HFFc6 (cell line): ENCODE results near the gene LTBP3. TPM values are rescaled to one million over a fixed set of nuclear protein-coding genes. Genes with fewer than 3 reads are reported as not detected.

Source experiments
- DNase-seq: peaks from one replicate; pipeline ENCODE4 v3.0.0-alpha.2; 2018
- H3K27ac Mint-ChIP-seq: 2 replicates; pipeline ENCODE4 v1.8.0; 2020; ENCODE audit warnings: mild to moderate bottlenecking, mixed read lengths
- H3K27me3 Mint-ChIP-seq: 2 replicates; pipeline ENCODE4 v1.8.0; 2021; ENCODE audit warnings: mild to moderate bottlenecking, moderate library complexity, mixed read lengths; ENCODE audit not compliant: insufficient read depth
- H3K36me3 Mint-ChIP-seq: 2 replicates; pipeline ENCODE4 v1.8.0; 2021; ENCODE audit warnings: low read depth, mixed read lengths
- H3K4me1 Mint-ChIP-seq: 2 replicates; pipeline ENCODE4 v1.8.0; 2020; ENCODE audit warnings: low read depth, mixed read lengths
- H3K4me3 Mint-ChIP-seq: 2 replicates; pipeline ENCODE4 v1.8.0; 2020; ENCODE audit warnings: mild to moderate bottlenecking, moderate library complexity, mixed read lengths
- H3K9me3 Mint-ChIP-seq: 2 replicates; pipeline ENCODE4 v1.8.0; 2020; ENCODE audit warnings: mild to moderate bottlenecking, mixed read lengths
- CTCF ChIP-seq: fragments of 200-600 bp; sonication (generic); IDR thresholded peaks from 2 replicates; pipeline ENCODE4 v1.5.0; 2021; ENCODE audit warnings: antibody characterized with exemption, mild to moderate bottlenecking
- total RNA-seq, 6 experiments: library from RNA; stranded (reverse); fragmentation: NEBNext Ultra II Directional; extraction: Animal tissue kit (Norgen Biotek cat#: 25700); gene quantifications; 2 replicates in 1 of 6; 3 replicates in 5 of 6; pipeline ENCODE4 v1.2.3, GENCODE V29; 2021

LTBP3 gene
- total RNA-seq, 6 experiments from 2014 or later = 64.0 to 78.1 (median 66.0) TPM

- H3K9me3 Mint-ChIP-seq = no peaks in the 10 kb centered on the region
- peaks cover 3% of the 10 kb centered on the region for H3K27me3 Mint-ChIP-seq
- H3K36me3 Mint-ChIP-seq = peaks cover 40% of the 10 kb centered on the region
- no peak; the same call in 1 of the 2 replicates for TF ChIP-seq CTCF
- peak overlapping the region; percentile 46 for H3K27ac Mint-ChIP-seq
- peaks cover 36% of the 10 kb centered on the region for H3K4me1 Mint-ChIP-seq
- H3K4me3 Mint-ChIP-seq = no peak overlapping the region
- DNase-seq = no peak
These were observed 5.7 kb downstream of the LTBP3 start for GRCh38 chr11:65552388-65552951.

DNA sequence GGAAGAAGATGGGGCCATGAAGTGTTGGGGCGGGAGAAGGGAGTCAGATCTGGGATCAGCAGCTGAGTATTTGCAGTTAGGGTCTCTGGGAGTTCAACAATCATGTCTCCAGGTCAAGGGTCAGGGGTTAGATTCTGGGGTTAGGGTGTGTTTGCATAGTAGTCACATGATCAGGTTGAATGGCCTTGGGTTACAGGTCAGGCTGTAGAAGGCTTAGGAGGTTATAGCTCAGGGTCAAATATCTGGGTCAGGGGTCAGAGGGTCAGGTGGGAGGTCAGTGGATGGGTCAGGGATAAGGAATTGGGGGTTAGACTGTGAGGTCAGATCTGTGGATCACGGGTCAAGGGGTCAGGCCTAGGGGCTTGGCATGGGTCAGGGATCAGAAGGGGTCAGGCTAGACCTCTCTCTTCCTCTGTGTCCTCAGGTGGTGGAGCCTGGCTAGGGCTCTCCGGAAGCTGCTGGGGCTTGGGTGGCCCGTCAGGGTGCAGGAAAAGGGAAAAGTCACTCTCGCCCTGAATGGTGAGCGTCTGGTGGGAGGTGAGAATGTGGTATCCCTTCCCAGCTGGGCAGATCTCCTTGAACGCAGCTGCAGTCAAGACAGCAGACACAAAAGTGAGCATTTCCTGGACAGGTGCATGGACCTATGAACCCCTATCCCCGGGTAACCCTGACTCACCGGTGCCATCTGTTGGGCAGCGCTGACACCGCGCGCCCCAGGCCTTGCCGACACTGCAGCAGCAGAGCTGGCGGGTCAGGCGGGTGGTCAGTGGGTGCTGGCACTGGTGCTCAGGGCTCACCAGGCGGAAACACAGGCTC, 6.4 kb downstream of the LTBP3 start:
- H3K4me1 Mint-ChIP-seq = peaks cover 29% of the 10 kb centered on the region
- H3K9me3 Mint-ChIP-seq = no peaks in the 10 kb centered on the region
- no peak overlapping the region; the same call in 1 of the 2 replicates for H3K27ac Mint-ChIP-seq
- H3K36me3 Mint-ChIP-seq = peaks cover 40% of the 10 kb centered on the region
- TF ChIP-seq CTCF = peak; percentile 68
- H3K4me3 Mint-ChIP-seq = no peak overlapping the region
- H3K27me3 Mint-ChIP-seq = peaks cover 3% of the 10 kb centered on the region
- no peak for DNase-seq

DNA sequence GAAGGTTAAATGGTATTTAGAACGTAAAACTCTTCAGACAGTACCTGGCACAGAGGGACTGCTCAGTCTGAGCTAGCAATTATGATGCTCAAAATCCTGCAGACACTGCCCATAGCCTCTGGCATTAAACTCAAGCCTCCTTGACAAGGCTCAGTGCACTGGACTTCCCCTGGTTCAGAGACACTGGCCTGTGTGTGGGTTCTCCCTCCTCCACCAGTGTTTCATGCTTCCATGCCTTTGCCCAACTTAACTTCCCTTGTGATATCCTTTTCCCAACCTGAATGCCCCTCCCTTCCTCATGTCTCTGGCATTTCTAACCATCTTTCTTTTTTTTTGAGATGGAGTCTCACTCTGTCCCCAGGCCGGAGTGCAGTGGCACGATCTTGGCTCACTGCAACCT, 9.1 kb downstream of the LTBP3 start:
- H3K9me3 Mint-ChIP-seq = no peaks in the 10 kb centered on the region
- H3K27ac Mint-ChIP-seq = no peak overlapping the region
- no peak for TF ChIP-seq CTCF
- peaks cover 36% of the 10 kb centered on the region for H3K36me3 Mint-ChIP-seq
- no peak overlapping the region for H3K4me3 Mint-ChIP-seq
- no peak for DNase-seq
- 0 out of 2 replicates have a peak, but pooled peaks cover 5% of the 10 kb centered on the region for H3K4me1 Mint-ChIP-seq
- peaks cover 3% of the 10 kb centered on the region for H3K27me3 Mint-ChIP-seq

- no peak for TF ChIP-seq CTCF
- DNase-seq = no peak
- H3K9me3 Mint-ChIP-seq = no peaks in the 10 kb centered on the region
- peaks cover 36% of the 10 kb centered on the region for H3K36me3 Mint-ChIP-seq
- H3K4me3 Mint-ChIP-seq = no peak overlapping the region
- H3K27ac Mint-ChIP-seq = no peak overlapping the region
- peaks cover 3% of the 10 kb centered on the region for H3K27me3 Mint-ChIP-seq
- 0 out of 2 replicates have a peak, but pooled peaks cover 5% of the 10 kb centered on the region for H3K4me1 Mint-ChIP-seq
These were observed 9.8 kb downstream of the LTBP3 start for GRCh38 chr11:65548395-65548794.

DNA sequence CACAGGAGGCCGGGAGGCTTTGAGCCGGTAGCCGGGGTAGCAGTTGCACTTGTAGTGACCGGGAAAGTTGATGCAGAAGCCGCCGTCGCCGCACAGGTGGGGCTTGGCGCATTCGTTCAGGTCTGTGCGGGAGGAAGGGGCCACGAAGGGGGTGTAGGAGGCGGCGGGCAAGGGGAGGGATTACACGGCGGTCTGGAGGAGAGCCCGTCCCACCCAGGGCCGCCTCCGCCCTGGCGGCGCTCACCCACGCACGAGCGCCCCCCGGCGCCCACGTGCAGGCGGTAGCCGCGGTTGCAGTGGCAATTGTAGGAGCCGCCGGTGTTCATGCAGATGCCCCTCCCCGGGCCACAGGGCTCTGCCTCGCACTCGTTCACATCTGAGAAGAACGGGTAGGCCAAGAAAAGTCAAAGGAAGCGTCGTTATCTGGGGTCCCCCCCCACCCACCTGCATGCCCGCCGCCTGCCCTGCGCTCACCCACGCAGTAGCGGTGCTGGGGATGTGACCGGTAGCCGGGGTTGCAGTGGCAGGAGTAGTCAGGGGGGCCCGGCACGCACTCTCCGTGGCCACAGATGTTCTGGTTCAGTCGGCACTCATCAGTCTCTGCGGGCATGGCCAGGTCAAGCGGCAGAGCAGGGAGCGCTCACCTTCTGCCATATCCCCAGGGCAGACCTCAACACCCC, 10.6 kb downstream of the LTBP3 start:
- Mint-ChIP-seq H3K27me3 (peaks cover 3% of the 10 kb centered on the region), H3K9me3 (no peaks in the 10 kb centered on the region), H3K4me3 (no peak overlapping the region), H3K27ac (no peak overlapping the region), H3K36me3 (peaks cover 39% of the 10 kb centered on the region), H3K4me1 (0 out of 2 replicates have a peak, but pooled peaks cover 4% of the 10 kb centered on the region)
- DNase-seq = no peak
- no peak for TF ChIP-seq CTCF
